Raji (cell line): ENCODE data around the gene BMP6.

Experiments used
- POLR2A ChIP-seq: IDR thresholded peaks from 2 replicates; pipeline ENCODE4 v1.6.1; 2011; ENCODE audit warnings: low read depth, low read length, control low read depth; ENCODE audit not compliant: insufficient read depth

BMP6 gene

DNA sequence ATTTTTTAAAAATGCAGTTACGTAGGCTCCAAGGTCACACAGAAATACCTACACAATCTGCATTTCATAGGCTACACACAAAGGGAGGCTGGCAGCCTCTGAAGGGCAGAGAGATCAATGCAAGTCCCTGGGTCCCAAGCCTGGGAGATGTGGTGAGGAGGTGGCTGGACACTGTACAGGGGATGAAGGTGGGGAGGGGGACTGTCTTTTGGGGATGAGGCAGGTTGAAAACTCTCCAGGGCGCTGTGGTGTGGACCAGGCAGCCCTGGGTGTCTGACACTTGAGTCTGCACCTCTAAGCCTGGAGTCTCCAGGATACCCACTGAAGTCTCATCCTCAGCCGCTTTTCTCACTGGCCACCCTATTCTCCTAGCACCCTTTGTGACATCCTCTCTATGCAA, 160.2 kb downstream of the BMP6 start:
- no peak for TF ChIP-seq POLR2A

- TF ChIP-seq POLR2A = no peak
Observed at GRCh38 chr6:7887278-7887991, 161.5 kb downstream of the BMP6 start.

DNA sequence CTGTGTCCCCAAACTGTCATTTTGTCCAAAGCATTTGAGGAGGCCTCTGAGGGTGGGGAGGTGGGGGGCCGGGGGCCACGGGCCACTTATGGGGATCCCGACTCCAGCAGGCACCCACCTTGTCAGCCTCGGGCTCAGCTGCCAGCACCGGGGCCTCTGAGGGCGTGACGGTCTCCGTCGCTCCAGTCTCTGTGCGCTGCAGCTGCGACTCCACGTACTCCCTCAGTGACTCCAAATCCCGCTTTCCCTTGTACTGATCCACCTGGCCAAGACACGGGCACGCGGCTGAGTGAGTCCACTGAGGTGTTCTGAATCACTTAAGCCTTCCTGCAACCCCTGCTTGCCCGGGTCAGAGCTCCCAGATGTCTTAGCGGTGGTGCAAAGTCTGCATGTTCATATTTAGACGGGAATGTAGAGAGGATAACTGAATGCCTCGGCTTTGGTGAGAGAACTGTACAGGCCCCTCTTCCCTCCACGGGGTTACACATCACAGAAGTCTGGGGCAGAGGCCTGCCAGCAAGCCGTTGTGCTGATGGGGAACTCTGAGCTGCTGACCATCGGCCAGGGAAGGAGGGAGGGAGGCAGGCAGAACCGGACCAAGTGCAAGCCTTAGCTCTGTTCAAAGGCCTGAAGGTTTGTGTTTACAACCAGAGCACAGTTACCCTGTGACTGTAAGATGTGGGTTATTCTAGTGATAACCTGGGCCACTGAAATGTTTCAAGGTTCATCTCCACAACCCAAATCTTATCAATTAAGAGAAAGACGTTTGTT, 162.9 kb downstream of the BMP6 start:
- no peak for TF ChIP-seq POLR2A

DNA sequence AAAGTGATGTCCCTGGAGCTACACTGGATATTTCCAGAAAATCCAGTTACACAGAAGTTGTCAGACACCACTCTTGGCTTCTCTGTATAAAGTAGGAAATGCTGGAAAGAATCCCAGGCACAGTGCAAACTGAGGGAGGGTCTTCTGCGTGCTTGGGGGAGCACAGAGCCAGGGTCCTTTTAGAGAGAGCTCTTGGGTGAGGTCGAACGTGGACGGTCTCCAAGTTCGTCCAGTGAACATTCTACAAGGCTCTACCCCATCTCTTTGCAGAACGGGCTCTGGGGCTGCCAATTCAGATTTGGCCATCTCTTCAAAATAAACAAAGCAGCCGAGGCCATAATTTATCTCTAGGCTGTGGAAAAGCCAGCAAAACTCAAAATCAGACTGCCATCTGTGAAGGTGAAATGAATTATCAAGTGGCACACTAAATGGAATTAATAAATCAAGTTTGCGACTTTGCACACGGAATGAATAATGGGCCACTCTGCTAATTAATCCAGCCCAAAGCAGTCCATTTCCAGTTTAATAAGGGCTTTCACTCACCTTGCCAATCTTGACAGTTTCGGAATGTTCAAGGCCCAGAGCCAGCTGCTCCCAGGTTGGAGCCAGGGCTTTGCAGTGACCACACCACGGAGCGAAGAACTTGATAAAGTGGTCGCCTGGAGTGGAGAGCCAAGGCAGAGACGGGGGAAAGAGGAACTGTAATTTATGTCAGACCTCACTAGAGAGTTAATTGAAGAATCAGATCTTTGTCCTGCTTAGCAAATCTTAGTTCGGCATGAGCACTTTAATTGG, 165.4 kb downstream of the BMP6 start:
- no peak for TF ChIP-seq POLR2A

GRCh38 chr6:7893342-7893741, 167.4 kb downstream of the BMP6 start:
- no peak for TF ChIP-seq POLR2A

GRCh38 chr6:7894262-7895124, 168.6 kb downstream of the BMP6 start:
- TF ChIP-seq POLR2A = no peak

GRCh38 chr6:7895125-7895423, 169.2 kb downstream of the BMP6 start:
- TF ChIP-seq POLR2A = no peak

DNA sequence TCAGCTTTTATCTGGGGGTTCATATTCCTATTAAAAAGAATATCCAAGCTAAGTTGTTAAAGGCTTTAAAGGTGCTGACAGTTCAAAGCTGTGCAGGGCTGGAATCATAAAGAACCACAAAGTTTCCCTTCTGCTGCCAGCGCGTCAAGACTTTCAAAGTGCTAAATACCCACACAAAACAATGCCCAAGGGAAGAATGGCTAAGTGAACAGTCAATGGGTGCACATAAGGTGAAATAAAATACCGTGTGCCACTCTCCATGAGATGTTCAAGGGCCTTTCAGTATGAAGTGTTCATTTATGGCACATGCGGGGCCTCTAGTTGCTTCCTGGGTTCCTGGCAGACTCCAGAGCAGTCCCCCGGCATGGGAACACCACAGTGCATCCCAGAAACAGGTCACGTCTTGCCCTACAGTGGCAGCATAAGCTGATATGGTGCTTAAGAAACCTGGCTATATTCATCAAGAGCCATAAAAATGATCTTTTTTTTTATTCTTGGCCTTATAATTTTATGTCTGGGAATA, 170.6 kb downstream of the BMP6 start:
- no peak for TF ChIP-seq POLR2A

GRCh38 chr6:7897461-7898192, 171.7 kb downstream of the BMP6 start:
- no peak for TF ChIP-seq POLR2A

DNA sequence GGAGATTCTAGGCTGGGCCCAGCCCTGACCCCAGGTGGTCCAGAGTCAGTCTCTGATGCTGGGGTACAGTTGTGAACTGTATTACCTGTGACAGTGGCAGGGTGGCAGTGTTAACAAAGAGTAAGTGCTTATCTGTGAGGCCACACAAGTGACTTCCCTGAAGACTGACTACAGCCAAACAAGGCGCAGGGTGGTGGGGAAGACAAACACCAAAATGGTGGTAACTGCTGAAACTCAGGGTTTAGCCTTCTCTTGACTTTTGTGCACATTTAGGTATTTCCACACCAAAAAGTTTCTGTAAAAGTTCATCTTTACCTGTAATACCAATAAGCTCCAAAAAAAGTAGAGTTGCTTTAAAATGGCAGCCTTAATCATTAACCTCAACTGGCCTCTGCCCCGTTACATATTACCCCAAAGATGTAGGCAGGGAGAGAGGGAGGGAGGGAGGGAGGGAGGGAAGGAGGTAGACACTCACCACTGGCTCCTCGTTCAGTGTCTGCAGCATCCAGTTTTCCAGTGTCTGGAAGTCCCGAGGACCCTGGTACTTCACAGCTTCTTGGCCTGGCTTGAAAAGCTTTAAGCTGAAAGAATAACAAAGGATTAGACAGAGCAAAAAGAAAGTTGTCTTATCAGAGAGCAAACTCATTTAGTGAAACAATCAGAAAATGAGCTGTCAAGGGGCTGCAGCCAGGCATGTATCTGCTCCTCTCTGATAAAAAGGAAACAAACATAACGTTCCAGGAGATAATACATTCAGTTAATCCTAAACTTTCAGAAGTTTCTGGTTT, 173.4 kb downstream of the BMP6 start:
- no peak for TF ChIP-seq POLR2A

DNA sequence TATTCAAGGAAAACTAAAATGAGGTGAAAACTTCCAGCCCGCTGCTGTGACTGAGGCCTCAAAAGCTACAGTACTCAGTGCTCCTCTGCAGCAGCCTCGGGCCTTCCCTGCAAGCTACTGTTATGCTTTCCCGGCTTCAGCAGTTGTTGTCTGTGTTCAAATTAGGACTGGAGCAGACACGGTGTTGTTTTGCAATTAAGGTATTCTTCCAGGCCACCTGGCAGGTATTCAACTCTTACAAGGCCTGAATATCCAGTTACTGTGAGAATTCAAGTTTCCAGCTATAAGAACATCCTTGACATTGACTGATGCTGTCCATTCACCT, 174.0 kb downstream of the BMP6 start:
- no peak for TF ChIP-seq POLR2A

DNA sequence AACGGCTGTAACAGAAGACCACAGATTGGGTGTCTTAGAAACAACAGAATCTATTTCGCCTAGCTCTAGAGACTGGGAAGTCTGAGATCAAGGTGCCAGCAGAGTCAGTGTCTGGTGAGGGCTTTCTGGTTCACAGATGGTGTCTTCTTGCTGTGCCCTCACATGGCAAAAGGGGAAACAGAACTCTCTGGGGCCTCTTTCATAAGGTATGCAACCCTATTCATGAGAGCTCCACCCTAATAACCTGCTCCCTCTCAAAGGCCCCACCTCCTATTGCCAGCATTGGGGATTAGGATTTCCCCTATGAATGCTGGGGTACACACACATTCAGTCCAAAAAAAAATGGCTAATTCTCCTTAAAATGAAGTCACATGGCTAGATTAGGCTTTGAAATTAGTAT, 174.7 kb downstream of the BMP6 start:
- no peak for TF ChIP-seq POLR2A

- TF ChIP-seq POLR2A = no peak
Observed at GRCh38 chr6:7901056-7901455, 175.2 kb downstream of the BMP6 start.
